ENCODE data around the gene CEMIP.
A peak's percentile ranks its signal among the peaks of the same experiment; 100 is the strongest.

Gene CEMIP

DNA sequence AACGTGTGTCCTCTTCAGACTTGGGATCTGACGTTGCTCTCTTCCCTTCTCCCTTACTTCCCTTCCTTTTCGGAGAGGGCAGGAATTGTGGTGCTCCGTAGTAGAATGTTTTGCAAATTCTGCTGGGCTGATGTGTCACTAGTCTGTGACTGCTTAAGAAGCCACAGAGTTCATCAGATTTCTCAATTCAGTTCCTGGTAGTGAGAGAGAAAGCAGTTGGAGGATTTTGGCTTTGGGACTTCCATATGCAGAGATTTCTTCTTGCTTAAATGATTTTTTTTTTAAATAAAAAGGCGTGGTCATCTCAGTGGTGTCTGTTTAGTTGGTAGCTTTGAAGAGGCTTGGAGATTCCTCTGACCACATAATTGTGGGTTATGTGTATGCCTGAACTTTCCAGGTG, 10.1 kb downstream of the CEMIP start:
- DNase-seq: no peak

DNA sequence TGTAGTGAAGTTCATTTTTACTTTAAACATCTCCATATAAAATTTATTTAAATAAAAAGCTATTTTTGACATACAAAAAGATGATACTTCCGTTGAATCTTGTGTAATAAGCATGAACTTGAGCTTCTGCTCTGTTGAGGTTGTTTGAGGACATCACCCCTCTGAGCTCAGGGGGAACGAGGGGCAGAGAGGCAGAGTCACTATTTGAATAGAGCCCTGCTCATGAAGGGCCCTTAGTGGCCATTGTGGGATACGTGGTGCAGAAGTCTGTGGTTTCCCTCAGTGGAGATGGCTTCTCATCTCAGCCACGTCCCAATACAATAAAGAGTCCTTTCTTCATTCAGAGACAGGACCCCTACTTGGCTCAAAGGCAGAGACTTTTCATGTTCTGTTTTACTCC, 10.6 kb downstream of the CEMIP start:
- no peak for DNase-seq

DNA sequence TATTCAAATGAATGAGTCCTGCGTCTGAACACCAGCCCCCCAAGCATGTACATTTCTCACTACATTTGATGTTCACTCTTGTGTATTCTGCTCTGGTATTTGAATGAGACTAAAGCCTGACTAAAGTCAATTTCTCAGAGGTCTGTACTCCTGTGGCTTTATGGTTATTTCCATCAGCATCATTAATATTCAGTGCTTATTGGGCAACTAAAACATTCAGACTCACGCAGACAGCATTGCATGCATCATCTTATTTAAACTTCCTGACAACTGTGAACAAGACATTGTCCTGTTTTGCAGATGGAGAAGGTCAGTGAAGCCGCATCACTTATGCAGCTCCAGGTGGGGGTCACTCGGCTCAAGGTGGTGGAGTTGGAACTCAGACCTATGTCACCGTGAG, 11.1 kb downstream of the CEMIP start:
- DNase-seq: no peak

DNA sequence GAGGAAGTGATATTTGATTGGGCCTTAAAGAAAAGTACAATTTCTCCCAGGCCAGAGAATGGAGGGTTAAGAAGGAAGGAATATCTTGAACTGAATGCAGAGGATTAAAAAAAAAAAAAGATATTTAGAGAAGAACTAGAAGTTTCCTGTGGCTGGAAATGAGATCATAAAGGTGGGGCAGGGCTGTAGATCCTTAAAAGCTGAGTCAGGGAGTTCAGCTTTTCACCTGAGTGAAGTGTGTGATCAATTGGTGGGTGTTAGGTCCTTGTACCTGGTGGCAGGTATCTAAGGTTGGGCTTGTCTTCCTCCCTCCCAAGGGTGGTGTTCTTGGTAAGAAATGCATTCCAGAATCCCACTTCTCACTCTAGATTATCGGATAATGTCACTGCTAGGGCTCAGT, 11.8 kb downstream of the CEMIP start:
- DNase-seq: no peak

DNA sequence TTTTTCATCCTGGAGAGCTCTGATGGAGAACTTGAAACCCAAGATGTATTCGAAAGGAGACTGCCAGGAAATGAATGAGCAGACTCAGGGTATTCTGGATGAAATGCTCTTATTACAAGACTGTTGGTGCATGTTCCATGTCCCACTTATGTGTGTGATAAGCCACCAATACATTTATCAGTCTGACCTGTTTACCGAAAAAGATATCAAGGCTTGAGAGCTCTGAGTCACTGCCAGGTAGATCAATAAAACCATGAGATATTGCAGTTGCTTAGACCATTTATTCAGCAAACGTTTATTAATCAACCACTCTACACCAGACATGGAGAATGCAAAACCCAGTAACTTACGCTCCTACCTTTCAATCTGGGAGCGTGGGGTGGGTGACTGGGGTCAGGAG, 17.2 kb downstream of the CEMIP start:
- DNase-seq: no peak

DNA sequence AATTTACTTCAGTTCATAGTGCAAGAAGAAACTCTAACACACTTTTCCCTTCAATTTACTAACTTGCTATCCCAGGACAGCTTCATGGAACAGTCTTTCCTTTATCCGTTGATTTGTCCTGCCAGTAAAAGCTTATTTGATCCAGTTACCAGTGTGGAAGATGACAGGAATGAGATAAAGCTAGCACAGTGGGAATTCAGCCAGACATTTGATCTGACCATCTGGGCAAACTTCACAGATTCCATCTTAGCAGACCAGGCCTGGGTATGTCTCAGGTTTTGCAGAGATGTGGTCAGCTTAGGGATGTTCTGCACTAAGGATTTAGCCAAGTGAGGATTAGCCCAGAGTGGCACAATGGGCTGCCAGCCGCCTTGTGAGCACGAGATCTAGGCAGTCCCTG, 19.7 kb downstream of the CEMIP start:
- no peak for DNase-seq

DNA sequence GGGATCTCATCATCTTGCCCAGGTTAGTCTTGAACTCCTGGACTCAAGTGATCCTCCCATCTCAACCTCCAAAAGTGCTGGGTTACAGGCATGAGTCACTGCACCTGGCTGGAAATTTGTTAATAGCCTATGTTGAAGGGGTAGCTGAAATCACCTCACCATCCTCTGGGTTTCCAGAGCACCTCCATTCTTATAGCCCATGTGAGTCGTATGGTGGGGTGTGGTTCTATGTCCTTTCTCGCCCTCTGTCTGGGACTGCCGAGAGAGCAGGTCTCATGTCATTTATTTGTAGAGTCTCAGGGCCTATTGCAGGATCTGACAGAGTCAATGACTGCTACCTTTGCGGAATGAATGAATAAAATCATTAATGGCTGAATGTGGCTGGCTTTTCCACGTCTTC, 20.9 kb downstream of the CEMIP start:
- DNase-seq: no peak

DNA sequence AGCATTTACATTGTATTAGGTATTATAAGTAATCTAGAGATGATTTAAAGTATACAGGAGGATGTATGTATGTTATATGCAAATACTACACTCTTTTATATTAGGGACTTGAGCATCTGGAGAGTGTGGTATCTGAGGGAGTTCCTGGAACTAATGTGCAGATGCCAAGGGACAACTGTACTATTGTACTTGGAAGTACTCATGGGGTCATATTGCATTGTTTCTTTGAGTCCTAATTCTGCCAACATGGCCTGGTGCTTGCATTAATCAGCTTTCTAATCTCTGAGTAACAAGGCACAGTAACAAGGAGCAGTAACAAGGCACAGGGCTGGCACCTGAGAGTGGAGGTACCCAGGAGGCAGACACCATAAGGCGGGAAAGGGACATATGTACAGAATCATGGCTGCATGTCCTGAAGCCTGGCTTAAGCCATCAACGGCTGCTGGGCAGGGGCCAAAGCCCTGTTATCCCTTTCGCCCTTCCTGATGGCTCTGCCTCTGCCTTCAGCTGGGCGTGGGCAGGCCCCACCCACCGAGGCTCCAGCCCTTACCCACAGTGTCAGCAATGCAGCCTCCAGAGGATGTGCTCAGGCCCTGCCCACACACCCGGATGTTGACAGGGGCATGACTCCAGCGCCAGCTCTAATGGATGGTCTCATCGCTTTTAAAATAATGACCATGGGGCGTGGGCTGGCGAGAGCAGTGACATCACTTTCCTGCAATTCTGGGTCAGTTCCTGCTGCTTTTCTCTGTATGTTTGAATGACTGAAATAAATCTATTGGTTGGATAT, 22.9 kb downstream of the CEMIP start:
- no peak for DNase-seq

DNA sequence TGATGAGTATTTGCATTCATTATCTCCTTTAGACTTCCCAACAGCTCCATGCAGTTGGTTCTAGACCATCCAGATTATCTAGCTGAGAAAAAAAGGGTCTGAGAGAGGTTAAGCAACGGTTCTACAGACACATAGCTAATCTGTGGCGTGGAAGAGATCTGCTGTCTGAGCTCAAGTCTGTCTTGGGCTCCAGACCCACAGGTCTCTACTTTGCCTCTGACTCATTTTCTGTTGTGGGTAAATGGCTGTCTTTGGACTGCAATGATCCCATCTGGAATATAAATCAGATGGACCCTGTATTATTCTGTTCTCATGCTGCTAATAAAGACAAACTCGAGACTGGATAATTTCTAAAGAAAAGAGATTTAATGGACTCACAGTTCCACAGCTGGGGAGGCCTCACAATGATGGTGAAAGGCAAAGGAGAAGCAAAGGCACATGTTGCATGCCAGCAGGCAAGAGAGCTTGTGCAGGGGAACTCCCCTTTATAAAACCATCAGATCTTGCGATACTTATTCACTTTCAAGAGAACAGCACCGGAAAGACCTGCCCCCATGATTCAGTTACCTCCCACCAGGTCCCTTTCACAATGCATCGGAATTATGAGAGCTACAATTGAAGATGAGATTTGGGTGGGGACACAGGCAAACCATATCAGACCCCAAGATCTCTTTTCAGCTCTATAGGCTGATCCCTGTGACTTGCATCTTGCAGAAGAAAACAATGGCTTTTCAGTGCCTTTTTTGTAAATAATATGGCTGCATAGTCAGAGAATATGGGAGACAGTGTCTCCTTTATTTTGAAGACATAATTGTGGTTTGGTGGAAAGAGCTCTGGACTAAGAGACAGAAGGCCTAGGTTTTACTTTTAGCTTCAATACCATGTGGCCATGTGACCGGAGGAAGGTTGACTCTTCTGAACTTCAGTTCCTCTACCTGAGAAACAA, 24.7 kb downstream of the CEMIP start:
- DNase-seq: no peak

DNA sequence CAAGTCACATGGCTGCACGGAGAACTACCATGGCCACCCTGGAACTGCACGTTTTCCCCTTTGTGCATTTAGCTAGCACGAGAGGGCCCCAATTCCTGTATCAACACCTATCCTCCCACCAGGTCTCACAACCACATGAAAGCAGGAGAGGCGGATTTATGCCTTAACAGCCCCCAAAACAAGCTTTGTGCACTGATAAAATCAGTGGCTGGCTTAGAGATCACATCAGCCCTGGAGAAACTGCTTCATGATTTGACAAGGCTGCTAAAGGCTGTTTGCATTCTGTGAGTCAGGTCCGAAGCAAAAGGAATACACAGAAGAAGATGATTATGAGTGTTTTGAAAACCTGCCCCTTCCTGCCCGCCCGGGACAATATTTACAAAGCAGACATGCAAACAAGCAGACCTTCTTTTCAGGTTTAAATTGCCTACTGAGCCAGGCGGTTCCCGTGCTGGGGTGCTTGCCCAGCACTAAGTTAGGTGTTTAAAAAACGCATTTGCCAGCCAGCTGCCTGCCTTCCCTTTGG, 25.9 kb downstream of the CEMIP start:
- peak; percentile 91 for DNase-seq

DNA sequence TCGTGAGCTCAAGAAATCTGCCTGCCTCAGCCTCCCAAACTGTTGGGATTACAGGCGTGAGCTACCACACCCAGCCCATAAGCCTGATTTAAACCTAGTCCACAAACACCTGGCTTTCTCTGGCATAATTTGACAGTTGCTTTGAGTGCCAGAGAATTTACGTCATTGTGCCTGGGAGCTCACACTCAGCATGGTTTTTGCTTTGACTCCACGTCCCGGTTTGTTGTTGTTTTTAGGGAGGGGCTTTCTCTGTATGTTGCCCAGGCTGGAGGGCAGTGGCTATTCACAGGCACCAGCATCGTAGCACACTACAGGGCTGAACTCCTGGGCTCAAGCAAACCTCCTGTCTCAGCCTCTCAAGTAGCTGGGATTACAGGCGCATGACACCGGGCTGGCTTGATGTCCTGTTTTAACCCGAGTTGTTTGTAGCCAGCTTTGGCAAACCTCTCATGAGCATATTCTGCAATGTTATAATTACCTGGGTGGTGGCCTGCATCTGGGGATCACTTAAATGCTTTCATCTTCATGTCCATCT, 32.7 kb downstream of the CEMIP start:
- no peak for DNase-seq

DNA sequence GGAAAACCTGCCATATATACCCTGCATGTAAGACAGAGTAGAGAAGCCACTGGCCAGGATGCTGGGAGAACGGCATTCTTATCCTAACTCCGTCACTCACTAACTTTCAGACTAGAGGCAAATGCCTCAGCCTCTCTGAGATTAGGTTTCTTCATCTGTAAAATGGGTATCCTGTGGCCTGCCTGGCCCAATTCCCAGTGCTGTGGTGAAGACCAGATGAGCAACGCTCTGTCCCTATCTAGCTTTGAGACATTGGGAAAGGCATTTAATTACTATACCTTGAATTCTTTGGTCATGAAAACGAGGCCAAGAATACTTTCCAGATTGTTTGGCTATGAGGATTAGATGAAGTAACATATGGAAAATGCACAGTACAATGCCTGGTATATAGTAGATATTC, 35.9 kb downstream of the CEMIP start:
- no peak for DNase-seq

DNA sequence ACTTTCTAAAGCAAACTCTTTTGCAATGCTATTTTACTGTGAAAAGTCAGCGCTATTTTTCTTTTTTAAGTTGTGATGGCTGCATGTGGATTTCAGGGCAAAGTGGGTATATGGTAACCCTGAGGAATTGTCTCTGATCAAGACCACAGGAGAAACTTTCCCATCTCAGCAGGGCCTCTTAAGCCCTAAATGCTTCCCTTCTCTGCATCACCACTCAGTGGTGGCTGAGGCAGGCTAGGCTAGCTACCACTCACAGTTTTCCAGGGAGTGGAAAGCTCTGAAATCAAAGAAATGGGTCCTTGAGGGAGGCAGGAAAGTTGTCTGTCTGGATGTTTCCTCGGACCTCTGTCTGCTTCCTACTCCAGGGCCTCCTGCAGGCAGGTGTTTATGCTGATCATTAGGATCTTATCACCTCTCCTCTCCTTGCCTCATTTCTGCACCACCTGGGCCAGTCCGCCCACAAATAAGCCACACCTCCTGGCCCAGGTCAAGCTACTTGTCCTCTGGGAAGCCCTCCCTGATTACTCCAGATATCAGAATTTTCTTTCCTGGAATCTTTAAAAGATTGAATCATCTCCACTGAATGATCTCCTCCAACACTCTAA, 37.0 kb downstream of the CEMIP start:
- no peak for DNase-seq

DNA sequence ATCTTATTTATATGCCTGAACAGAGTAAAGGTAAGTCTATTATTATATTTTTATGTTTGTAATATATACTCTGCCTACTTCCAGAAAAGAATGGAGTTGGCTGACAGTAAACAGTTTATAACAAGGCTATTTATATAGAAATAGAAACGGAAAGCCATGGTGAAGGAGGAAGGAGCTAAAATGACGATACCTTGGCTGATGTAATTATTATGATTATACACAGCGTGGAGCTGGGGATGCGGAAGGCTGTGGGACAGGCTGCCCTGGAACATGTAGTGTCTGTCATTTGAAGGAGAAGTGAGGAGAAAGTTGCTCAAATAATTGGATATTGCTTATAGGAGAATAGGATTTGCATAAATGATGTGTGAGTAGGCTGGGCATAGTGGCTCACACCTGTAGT, 37.8 kb downstream of the CEMIP start:
- DNase-seq: no peak

DNA sequence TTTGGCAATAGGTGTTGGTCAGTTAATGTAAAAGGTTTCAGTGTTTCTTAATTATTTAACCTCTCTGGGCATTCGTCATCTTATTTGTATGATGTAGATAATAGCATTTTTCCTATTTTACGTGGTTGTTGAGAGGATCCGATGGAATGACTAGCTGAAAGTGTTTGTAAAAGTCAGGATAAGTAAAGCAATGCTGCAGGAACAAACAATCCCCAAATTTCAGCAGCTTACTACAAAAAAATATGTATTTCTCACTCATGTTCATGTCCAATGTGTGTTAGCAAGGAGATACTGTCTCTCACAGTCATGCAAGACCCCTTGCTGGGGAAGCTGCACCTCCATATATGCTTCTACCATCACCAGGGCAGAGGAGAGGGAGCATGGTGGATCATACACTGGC, 38.7 kb downstream of the CEMIP start:
- DNase-seq: no peak

DNA sequence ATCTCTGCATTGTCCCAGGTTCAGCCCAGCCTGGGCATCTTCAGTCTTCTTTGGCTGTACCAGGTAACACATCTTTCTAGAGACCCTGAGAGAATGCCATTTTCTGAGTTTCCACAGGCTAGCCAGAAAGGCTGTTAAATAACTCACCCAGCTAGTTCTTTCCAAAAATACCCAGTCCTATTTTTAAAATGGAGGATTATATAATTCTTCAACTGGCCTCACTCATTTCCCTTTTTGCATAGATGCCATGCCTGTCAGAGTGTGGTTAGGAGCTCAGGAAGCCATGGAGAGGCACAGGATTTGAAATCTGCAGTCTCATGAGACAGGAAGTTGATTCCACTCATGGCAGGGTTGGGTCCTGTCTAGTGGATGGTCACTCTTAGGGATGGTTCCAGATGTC, 39.8 kb downstream of the CEMIP start:
- no peak for DNase-seq

DNA sequence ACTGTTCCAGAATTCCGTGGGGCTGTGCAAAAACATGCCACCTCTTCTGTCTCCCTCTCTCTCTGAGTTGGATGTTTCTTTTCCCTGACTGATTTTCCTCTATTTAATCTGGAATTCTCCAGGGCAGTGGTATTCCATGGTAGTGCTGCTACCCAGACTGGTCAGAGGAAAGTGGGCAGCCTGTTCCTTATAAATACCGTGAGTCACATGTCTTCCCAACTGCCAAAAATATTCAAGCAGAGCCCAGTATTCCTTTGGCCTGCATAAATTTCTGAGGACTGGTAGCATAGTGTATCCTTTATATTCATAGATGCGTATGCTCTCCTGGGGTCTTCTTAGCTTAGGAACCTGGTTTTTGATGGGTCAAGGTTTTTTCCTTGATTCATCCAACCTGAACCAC, 40.9 kb downstream of the CEMIP start:
- no peak for DNase-seq

DNA sequence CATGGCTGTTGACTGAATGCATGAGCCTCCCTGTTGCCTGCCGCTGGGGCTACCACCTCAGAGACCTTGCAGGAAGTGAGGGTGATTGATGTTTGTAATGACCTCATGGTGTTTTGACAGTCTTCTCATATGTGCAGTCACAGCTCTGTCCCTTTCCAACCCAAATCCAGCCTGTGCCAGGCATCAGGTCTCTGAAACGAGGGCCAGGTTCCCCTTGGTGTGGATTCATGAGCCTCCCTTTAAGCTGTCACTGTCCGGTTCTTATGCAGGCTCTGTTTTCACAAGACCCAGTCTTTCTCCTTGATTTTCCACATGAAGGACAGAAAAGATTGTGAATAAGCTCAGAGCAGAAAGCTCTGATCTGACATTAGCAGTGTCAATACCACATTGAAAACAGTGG, 43.1 kb downstream of the CEMIP start:
- DNase-seq: no peak

DNA sequence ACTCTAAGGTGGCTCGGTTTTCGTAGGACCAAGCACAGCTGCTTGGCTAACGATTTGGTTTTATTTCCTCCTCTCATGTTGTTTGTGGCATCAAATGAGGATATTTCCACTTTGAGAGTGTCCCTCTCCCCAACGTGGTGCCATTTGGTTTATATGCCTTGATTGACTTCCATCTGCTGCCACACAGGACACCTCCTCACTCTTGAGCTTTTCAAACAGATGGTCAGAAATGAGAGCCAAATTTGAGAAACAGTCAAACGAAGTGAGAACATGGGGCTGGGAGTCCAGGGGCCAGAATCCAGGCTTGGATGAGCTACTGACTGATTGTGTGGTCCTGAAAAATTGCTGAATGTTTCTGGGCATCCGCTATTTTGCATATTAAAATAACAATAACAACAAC, 43.5 kb downstream of the CEMIP start:
- DNase-seq: no peak

DNA sequence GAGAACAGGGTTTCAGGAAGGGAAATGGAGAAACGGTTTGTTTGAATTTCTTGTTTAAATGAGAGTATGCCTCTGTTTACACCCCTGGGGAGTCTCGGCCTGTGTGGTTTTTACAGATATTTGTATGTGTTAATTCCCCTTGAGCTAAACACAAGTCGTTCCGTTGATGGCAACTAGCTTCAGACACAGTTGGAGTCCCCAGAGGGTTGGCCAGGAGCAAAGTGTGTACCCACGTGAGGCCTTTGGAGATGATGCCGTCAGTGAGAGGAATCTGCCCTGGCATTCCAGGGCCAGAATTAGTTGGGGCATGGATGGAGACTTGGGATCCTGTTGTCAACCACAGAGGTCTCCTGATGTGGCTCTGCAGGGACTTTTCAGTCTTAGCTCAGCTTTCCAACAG, 44.0 kb downstream of the CEMIP start:
- DNase-seq: no peak

DNA sequence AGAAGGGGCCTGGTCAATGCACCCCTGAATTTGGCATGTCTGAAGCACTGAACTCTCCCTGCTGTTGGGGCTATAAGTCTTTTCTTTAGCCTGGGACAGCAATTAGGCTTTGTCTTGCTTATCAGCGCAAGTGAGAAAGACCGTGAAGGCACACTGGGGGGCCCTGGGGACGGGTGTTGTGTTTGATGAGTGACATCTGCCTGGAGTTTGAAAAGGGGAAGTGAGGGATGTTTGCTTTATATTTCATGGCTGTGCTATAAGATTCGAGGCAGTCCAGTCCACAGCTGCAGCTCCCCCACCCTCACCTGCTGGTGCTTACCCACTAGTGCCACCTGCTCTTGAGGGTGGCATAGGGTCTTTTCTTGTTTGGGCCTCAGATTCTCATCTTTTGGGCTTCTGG, 44.8 kb downstream of the CEMIP start:
- no peak for DNase-seq

DNA sequence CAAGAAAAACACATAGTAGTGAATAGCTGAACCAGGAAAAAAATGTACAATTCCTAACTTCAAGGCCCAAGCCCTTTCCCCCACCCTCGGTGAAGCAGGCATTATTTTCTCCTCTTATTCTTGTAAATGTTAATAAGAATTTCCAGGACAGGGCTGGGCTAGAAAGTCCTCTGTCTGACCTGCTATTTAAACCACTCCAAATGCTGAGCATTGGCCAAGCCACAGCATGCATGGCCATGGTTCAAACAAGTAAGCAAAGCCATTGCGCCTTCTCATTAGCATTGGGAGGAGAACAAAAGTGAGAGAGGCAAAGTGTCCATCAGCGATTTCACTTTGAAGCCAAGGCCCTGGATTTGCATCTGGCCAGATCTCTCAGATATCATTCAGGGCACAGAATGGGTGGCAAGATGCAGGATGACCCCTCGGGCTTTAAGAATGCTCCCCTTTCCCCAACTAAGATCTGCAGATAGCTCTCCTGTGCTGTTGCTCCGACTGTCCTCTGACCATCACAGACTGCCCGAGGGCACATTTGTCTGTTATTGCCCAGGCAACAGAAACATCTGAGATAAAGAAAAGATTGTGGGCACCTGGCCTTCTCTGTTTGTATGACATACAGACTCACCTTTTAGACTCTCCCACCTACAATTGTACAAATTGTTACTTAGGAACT, 46.3 kb downstream of the CEMIP start:
- DNase-seq: no peak

DNA sequence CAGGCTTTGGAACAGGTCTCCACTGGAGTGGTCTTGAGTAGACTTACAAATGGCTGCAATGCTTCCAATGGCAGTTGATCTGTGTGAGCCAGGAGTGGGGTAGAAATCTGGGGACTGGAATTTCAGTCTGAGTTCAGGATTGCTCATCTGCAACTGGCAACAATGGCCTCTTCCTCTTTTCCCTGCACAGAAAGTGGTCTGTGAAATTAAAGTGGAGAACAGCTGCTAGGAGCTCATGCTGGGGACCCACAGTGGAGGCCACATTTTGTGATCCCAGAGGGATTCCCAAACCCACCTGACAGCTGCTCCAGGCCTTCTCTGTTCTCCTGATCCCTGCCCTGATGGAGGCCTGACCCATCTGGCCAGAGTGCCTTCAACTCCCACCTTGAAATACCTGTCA, 49.6 kb downstream of the CEMIP start:
- DNase-seq: no peak

Measured in NCI-H2081 treated with DMSO at 0.1 percent for 48 hours (cell line).